Mesenteric fat pad (tissue), 1 donor: Measurements from ENCODE around the gene SKP1. TPM values are rescaled to one million over a fixed set of nuclear protein-coding genes. Genes with fewer than 3 reads are reported as not detected.

Experiments used
- DNase-seq: peaks from one replicate; pipeline ENCODE4 v3.0.0-alpha.2; 2020; ENCODE audit warnings: low spot score
- total RNA-seq: library from RNA; stranded (reverse); fragmentation: NEBNext Ultra II Directional; extraction: Animal tissue kit (Norgen Biotek cat#: 25700); gene quantifications from one replicate; pipeline ENCODE4 v1.2.1, GENCODE V29; 2021
- donor health status: DM: yes; HTN: yes; CAD: no.

Gene SKP1
- total RNA-seq, 1 donor from 2014 or later, result 288 TPM

- DNase-seq, result no peak
Measured at GRCh38 chr5:134130239-134130945, 46.4 kb downstream of the SKP1 start.

DNA sequence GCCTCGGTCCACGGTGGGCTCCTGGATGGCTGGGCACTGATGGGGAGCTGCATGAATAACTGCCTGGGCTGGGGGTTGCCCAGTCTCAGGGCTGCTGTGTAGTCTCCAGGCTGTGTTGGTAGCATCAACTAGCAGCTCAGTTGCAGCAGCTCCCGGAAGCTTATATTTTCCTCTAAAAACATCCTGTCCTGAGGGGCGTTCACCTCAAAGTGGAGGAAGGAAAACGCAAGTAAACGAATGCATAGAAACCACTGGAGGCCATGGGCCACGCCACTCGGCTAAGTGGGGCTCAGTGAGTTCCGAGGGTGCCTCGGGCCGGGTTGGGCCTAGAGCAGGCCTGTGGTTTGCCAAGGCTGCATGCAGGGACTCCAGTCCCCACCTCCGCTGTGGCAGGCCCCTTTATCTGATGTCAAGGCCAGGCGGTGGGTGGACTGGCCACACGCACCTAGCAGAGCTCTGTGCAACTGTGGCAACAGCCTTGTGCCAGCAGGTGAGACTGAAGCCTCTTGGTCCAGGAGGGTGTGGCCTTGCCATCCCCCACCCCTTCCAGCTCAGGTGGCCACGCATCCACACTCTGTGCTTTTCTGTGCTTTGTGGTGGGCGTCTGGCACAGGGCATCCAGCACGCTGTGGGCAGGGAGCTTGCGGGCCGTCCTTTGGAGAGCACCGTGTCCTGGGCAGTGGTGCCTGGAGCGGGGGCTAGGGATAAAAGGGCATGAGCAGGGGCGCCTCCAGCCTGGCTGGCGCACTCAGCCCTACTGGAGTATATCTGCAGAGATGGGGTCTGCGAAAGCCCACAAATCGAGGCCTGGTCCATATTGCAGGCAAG, 47.1 kb downstream of the SKP1 start:
- no peak for DNase-seq

- DNase-seq, result no peak
Measured at GRCh38 chr5:134128648-134128995, 48.1 kb downstream of the SKP1 start.

DNA sequence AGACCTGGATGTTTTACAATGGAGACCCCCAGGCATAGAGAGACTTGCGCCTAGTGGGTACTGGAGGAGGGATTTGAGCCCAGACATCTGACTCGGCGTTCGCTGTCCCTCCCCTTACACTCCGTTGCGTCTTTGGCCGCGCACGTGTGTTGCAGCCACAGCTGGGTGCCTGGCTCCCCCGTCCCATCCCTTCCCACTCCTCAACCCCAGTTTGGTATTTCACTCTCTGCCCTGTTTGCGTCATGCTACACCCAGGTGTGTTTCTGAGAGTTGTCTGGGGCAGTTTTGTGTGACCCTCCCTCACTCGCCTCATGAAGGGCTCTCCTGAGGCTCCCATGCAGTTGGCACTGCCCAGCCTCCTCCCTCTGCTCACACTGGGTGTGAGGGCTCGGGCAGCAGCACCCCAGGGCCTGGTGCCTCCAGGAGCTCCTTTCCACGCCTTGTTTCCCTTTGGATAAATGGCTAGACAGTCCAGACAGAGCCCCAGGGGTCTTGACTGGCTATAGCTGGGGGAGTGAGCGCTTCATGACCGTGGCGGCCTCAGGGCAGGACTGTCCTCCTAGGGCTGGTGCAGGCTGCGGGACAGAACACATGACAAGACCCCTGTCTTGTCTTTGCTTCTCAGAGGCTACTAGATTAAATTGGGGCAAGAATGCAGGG, 48.6 kb downstream of the SKP1 start:
- DNase-seq, result no peak

DNA sequence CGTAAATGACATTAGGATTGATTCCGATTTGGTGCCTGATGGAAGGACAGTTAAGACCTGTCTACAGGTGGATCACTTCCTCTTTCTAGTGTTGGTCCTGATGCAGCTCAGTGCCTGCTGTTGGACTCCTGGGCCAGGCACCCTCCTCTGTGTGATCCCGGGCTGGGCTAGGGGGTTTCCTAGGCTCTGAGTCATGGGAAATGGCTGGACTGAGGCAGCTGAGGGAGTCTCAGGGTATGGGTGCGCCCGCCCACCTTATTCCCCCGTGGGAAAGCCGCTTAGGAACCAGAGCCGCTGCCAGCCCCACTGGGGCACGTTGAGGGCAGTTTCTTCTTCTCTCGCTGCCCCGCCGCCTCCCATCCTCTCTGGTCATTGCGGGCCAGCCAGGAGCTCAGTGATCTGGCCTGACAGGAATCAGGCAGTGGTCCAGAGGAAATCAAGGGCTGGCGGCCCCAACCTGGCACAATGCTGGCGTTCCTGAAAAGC, 49.3 kb downstream of the SKP1 start:
- no peak for DNase-seq

GRCh38 chr5:134125039-134126015, 51.4 kb downstream of the SKP1 start:
- DNase-seq, result no peak

DNA sequence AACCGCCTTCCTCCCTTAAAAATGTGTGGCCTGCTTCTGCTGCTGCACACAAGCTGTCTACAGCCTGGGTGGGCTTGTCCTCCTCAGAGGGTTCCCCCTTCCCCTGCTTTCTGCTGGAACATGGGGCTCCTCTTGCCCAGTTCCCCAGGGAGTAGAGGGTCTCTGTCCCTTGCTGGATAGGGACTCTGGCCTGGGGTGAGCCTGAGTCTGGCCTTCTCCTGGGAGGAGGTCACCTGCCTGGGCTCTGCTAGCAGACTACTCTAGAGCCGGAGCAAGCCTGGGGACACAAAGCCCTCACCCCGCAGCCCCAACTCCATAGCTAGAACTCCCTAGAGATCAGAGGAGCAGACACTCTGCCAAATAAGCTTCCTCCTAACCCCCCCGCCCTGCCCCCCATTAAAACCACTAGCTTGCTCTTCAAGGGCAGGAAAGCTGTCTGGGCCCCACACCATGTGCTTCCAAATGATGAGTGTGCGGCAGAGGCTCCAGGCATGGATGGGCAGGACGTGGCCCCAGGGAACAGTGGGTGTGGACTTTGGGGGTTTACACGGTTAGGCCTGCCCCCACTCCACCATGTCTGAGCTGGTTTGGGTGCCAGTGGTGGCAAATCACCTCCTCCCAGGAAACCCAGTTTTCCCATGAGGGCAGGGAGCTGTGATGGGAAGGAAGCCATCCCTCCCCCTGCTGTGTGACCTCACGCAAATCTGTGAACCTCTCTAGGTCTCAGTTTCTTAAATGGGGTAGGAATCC, 52.3 kb downstream of the SKP1 start:
- no peak for DNase-seq

DNA sequence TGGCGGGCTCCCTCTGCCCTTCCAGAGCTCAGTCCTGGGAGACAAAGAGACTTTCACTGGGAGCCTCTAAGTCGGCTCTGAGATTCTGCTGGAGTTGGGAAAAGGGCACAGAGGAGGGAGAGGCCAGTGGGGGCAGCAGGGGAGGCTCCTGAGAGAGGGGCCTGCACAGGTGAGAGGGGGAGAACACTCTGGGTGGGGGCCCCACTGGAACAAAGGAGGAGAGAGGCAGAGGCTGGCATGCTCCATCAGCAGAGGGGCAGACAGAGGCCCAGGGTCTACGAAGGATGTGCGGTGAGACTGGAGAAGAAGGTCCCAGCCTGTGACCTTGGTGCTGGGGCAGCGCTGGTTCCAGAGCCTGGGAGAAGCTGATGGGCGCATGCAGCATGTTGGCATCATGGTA, 53.4 kb downstream of the SKP1 start:
- DNase-seq, result no peak

- no peak for DNase-seq
Measured at GRCh38 chr5:134122530-134122929, 54.2 kb downstream of the SKP1 start.

DNA sequence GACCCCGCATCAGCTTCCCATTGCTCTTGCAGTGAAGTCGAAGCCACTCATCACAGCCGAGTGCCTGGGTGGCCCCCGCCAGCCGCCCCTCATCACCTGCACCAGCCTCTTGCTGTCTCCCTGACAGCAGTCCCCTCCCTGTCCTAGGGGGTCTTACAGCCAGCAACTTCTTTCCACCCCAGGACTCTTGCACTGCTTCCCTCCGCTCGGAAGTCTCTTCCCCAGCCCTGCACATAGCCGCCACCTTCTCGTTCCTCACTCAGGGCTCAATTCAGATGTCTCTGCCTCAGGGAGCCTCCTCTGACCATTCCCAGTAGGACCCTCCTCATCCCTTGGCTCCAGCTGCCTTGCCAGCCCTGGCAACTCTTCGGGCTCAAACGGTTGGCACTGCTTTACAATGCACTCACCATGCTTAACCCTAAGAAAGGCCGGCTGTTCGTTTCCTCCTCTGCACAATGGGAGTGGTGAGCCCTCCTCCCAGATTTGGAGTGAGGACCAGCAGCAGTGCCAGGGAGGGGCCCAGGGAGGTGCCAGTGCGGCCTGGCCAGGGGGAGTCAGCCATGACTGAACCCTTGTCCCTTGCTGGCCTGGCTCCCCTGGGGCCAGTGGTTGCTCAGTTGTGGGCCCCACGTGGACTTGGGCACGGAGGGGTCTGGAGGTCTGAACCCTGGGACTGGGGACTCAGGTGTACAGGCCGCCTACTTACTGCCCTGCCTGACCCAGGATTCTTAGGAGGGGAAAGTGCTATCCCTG, 56.2 kb downstream of the SKP1 start:
- DNase-seq, result no peak

DNA sequence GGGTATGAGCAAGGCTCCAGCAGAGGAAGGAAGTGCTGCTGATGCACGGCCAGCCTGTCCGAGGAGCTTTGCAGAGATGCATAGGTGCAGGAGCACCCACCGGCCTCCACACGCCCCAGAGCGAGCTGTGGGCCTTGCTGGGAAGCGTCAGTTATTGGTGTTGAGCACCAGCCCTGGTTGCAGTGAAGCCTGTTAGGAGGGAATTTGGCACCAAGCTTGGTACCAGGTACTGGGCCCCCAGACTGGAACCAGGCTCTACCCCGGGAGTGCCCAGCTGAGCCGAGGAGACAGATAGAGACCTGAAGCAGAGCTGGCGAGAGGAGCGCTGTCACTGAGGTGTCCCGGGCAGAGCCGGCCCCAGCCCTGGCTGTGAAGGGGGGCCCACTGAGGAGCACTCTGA, 57.0 kb downstream of the SKP1 start:
- DNase-seq, result no peak

- DNase-seq, result no peak
Measured at GRCh38 chr5:134118212-134118835, 58.4 kb downstream of the SKP1 start.

DNA sequence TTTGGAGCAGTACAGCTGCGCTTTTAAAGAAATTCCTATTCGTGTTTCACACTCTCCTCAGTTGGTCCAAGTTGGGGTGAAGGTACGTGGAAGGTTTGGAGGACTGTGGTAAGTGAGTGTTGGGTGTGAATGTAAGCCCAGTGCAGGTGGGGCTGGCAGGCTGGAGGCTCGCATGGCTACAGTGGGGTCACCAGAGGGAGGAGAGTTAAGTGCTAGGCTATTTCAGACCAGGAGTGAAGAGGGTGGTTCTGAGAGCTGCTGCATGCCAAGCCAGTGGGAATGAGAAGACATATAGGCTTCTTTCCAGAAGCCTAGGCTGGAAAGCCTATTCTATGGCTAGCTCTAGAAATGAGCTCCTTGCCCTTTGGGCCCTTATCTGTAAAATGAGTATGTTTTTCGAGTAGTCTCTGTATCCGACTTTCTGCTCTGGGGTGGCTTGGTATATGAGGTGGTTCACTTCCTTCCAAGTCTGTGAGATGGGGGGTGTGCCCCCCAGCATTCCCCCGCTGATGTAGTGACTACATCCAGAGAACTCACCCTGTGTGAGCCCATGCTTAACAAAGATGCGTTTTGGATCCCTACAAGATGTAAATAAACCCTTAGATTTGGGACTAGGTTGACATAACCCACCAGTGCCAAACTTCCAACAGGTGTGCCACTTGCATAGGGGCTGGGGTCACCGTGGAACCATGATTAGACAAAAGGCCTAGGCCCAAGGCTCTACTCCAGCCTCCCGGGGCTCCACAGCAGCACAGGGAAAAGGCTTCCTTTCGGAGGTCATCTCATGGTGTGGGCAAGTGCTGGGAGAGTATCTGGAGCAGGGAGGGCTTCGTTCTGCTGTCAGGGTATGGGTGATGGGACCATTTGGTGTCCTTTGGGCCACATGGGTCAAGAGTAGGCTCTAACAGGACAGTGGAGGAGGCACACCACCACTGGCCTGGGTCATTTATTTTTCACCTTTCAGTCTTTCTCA, 59.7 kb downstream of the SKP1 start:
- no peak for DNase-seq

DNA sequence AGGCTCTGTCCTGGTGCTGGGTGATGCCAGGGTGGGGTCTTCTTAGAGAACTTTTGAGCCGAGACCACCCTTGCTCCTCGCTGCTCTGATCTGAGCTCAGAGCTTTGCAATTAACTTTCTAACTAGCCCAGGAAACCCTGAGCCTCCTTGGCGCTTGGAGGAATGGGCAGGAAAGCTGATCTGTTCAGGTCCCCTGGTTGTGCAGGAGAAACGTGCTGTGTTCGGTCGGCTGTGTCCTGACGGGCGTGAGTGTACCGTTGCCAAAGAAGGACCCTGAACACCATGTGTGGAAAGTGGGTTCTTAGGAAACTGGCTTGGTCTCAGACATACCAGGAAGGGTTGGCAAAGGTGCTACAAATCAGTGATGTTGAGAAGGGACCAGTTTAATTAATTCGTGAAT, 60.5 kb downstream of the SKP1 start:
- no peak for DNase-seq

DNA sequence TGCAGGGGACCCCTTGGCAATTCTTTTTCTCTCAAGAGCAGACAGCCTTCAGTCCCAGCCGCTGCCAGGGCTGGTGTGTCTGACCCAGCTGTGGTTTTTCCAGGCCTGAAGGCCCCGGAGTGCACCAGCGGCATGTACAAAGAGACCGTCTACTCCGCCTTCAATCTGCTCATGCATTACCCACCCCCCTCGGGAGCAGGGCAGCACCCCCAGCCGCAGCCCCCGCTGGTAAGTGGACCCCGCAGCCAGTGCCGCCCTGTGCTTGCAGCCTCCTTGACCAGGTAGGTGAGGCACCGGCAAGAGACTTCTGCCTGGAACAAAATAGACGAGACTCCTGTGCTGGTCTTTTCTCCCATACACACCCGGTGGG, 61.0 kb downstream of the SKP1 start:
- DNase-seq, result no peak

DNA sequence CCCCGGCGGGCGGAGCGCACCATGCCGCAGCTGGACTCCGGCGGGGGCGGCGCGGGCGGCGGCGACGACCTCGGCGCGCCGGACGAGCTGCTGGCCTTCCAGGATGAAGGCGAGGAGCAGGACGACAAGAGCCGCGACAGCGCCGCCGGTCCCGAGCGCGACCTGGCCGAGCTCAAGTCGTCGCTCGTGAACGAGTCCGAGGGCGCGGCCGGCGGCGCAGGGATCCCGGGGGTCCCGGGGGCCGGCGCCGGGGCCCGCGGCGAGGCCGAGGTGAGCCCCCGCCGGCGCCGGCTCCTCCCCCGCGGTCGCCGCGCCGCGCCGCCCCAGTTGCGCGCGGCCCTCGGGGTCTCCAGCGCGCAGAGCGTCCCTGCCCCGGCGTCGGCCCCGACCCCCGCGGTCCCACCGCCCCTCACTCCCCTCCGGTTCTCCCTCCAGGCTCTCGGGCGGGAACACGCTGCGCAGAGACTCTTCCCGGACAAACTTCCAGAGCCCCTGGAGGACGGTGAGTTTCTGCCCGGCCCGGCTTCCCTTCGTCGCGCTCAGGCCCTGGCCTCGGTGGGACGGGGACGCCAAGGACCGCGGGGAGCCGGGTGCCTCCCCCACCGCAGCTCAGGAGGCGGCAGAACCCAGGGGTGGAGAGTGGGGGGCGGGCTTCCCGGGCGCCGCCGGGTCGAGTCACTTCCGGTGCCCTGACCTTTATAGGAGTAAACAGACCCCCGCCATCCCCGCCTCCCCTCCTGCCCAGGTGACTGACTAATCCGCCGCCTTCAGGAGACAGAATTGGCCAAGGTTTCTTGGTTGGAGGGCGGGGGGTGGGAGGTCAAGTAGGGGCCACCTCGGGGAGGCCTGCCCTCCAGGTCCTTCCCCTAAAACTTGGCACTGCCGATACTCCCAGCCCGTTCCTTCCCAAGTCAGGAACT, 61.6 kb downstream of the SKP1 start:
- DNase-seq, result no peak
